Mucosa of descending colon (tissue), 3 donors: ENCODE results near the gene RIPOR2. TPM values are rescaled to one million over a fixed set of nuclear protein-coding genes. Genes with fewer than 3 reads are reported as not detected.

ENCODE experiments used
- ATAC-seq: fragments of 200-7000 bp; cut with Tn5 transposase; one replicate; pipeline ENCODE4 v1.9.1; 2020; ENCODE audit warnings: mild to moderate bottlenecking, moderate library complexity
- DNase-seq, 3 donors: peaks; one replicate each; pipeline ENCODE4 v3.0.0-alpha.2; 2020
- H3K36me3 ChIP-seq: fragments of 200-600 bp; one replicate; pipeline ENCODE4 v1.8.0; 2021; ENCODE audit warnings: low read depth, mild to moderate bottlenecking
- H3K4me1 ChIP-seq: fragments of 200-600 bp; one replicate; pipeline ENCODE4 v1.8.0; 2021; ENCODE audit warnings: low read depth, mild to moderate bottlenecking
- H3K4me3 ChIP-seq: fragments of 200-600 bp; one replicate; pipeline ENCODE4 v1.8.0; 2021; ENCODE audit warnings: mild to moderate bottlenecking
- H3K9me3 ChIP-seq: fragments of 200-600 bp; one replicate; pipeline ENCODE4 v1.8.0; 2021; ENCODE audit warnings: mild to moderate bottlenecking
- intact Hi-C, 2 donors: fragments of 100-400 bp; cut with DNase I in 1 of 2; cut with micrococcal nuclease in 1 of 2; formaldehyde crosslinking; loops; one replicate each; pipeline versions ENCODE4 v1.11.0 to v1.11.1; 2022; cut with DNase I, micrococcal nuclease
- total RNA-seq, 3 donors: library from RNA; stranded (reverse); fragmentation: NEBNext Ultra II Directional in 2 of 3; extraction: Animal tissue kit (Norgen Biotek cat#: 25700) in 2 of 3; gene quantifications; one replicate each; pipeline versions ENCODE4 v1.2.1 to v1.2.4, GENCODE V29; 2021 to 2023
- TF ChIP-seq, protein P1 (sequence below): fragments of 200-600 bp; IDR thresholded peaks from one replicate; pipeline ENCODE4 v1.8.0; 2022; ENCODE audit warnings: antibody characterized with exemption, mild to moderate bottlenecking
- donor health status: DM: no; HTN: no; CAD: no; lungs with moderate emphysema.
- donor health status: DM: no; HTN: no; CAD: no.
- donor health status: DM: no; HTN: yes; CAD: no.

The RIPOR2 gene
- total RNA-seq, 3 donors from 2014 or later = 2.9 to 4.7 (median 4.1) TPM

DNA sequence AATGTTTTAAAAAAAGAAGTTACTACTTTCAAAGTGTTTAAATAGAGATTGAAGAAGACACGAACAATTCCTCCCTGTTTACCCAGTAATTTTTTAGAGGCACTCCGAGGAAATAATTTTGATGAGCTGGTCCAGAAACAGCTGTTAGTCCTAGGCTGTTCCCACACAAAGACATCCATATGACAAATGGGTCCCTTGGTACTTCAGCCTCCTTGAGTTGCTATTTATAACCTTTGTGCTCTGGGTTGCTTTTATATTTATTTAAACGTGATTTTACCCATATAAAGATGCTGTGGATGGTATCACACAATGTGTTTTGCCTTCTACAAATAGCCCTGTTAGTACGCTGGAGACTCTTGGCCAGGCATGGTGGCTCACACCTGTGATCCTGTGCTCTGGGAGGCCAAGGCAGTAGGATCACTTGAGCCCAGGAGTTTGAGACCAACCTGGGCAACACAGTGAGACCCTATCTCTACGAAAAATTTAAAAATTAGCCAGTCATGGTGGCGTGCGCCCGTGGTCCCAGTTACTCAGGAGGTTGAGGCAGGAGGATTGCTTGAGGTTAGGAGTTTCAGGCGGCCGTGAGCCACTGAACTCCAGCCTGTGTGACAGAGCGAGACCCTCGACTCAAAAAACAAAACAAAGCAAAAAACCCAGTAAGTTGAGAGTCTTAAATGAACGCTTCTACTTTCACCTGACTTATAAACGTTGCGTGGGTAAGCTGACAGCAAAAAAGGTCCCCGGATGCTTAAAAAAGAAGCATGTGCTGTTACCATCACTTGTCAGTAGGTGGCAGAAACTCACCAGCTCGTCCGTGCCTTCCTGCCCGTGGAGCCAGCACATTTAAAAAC is 80.1 kb downstream of the RIPOR2 start:
- intact Hi-C loops = loop anchor here (5.0 kb wide), 3 partner anchors 137 to 217 kb away; no protein-coding TSS in a partner anchor

DNA sequence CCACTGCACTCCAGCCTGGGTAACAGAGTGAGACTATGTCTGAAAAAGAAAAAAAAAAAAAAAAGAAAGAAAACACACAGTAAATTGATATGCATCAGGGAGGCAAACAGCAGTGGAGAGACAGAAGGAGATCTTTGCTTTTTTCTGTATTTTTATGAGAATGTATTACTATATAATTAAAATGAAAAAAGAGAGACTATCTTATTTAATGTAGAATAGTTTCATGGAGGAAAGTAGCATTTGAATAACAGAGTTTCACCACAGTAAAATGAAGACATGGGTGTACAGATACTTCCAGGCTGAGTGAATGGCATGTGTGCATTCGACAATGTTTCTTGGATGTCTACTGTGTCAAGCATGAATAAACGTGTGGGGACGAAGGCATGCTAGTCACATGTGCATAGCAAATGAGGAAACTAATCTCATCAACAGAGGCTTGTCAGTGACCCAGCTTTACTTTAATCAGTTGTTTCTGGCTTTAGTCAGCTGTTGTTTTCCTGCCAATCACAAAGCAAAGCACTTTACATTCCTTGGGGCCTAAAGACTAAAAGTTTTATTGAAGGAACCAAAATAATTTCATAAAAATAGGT is 81.6 kb downstream of the RIPOR2 start:
- H3K36me3 ChIP-seq = no peaks in the 10 kb centered on the region
- intact Hi-C loops = no loop called here
- ATAC-seq (no peak), DNase-seq (no peak)
- H3K4me1 ChIP-seq = peaks cover 9% of the 10 kb centered on the region
- no peak overlapping the region for H3K4me3 ChIP-seq
- TF ChIP-seq, protein P1, sequence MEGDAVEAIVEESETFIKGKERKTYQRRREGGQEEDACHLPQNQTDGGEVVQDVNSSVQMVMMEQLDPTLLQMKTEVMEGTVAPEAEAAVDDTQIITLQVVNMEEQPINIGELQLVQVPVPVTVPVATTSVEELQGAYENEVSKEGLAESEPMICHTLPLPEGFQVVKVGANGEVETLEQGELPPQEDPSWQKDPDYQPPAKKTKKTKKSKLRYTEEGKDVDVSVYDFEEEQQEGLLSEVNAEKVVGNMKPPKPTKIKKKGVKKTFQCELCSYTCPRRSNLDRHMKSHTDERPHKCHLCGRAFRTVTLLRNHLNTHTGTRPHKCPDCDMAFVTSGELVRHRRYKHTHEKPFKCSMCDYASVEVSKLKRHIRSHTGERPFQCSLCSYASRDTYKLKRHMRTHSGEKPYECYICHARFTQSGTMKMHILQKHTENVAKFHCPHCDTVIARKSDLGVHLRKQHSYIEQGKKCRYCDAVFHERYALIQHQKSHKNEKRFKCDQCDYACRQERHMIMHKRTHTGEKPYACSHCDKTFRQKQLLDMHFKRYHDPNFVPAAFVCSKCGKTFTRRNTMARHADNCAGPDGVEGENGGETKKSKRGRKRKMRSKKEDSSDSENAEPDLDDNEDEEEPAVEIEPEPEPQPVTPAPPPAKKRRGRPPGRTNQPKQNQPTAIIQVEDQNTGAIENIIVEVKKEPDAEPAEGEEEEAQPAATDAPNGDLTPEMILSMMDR = no peak
- H3K9me3 ChIP-seq = no peaks in the 10 kb centered on the region

More for the DNA sequence above, 80.1 kb downstream of the RIPOR2 start:
- no peaks in the 10 kb centered on the region for H3K36me3 ChIP-seq
- peaks cover 9% of the 10 kb centered on the region for H3K4me1 ChIP-seq
- TF ChIP-seq, protein P1 = peak; percentile 85
- peak in 2 of 3 donors; percentile 31 to 79 for DNase-seq
- ATAC-seq = peak; percentile 79
- H3K9me3 ChIP-seq = no peaks in the 10 kb centered on the region
- no peak overlapping the region for H3K4me3 ChIP-seq

DNA sequence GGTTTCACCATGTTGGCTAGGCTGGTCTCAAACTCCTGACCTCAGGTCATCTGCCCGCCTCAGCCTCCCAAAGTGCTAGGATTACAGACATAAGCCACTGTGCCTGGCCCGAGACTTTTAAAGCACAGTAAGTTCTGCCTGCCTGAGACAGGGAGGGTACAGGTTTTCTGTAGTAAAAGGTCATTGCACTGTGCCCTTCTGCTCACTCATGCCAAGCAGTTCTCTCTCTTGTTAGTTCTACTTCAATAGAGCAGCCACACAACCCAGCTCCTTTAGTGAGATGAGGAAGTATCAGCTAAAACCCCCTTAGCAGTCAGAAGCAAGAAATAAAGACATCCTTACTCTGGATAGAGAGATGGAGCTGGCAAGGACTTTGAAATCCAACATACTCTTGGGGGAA is 84.7 kb downstream of the RIPOR2 start:
- TF ChIP-seq, protein P1 = no peak
- H3K4me3 ChIP-seq = no peak overlapping the region
- ATAC-seq = no peak
- no peak for DNase-seq
- no peaks in the 10 kb centered on the region for H3K4me1 ChIP-seq
- H3K9me3 ChIP-seq = no peaks in the 10 kb centered on the region
- intact Hi-C loops = no loop called here
- H3K36me3 ChIP-seq = no peaks in the 10 kb centered on the region

DNA sequence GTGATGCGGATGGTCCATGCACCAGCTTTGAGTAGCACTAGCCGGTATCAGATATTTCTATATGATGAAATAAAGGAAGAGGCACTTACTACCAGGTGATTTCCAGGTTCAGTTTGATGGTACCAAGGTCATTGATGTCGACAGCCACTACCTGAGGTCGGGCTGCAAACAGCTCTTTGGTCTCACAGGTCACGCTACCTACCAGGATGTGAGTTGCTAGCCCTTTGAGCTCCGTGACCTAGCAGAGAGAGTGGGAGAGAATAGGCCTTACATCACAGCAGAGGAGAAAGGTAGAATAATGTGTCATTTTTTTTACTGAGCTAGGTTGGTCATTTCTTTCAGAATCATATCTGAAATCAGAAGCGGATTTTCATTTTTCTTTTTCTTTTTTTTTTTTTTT is 86.0 kb downstream of the RIPOR2 start:
- no peaks in the 10 kb centered on the region for H3K36me3 ChIP-seq
- TF ChIP-seq, protein P1 = no peak
- DNase-seq = no peak
- intact Hi-C loops = no loop called here
- H3K4me3 ChIP-seq = no peak overlapping the region
- no peak for ATAC-seq
- no peaks in the 10 kb centered on the region for H3K4me1 ChIP-seq
- no peaks in the 10 kb centered on the region for H3K9me3 ChIP-seq

DNA sequence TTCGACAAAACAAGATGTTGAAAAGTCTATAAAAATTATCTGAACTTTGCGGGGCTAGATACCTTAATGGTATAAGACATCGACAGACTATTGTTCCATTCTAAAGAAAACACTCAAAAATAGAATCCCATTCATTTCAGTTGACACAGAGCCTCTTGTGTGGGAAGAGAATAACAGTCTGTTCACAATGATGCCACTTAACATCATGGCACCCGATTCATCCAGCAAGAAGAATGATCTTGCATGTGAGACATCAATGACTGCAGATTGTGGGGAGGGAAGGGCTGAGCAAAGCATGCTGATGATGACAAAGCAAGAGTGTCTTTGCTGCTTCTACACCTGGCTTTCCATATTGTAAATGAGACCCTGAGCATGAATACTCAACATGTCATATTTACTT is 87.3 kb downstream of the RIPOR2 start:
- no peak overlapping the region for H3K4me3 ChIP-seq
- TF ChIP-seq, protein P1 = no peak
- no peaks in the 10 kb centered on the region for H3K4me1 ChIP-seq
- intact Hi-C loops = no loop called here
- H3K9me3 ChIP-seq = no peaks in the 10 kb centered on the region
- DNase-seq (no peak), ATAC-seq (no peak)
- H3K36me3 ChIP-seq = no peaks in the 10 kb centered on the region
